ENCODE results near the gene NEURL2. TPM values are rescaled to one million over a fixed set of nuclear protein-coding genes. Genes with fewer than 3 reads are reported as not detected.
"Not testable (repeated sequence)": the region's sequence is repeated elsewhere in the genome, so short reads cannot be mapped to it uniquely, and the experiment has no call there.

The NEURL2 gene
- total and polyA plus RNA-seq, 10 donors: 2.7 to 19.4 (median 5.5) TPM

GRCh38 chr20:45934046-45934585 is 43.1 kb upstream of the NEURL2 start:
- DNase-seq: peak; percentile 94
- WGBS, 5 donors: 0 to 1% (median 0%) methylated on average over 12 to 34 of the region's 34 CpGs
- Histone ChIP-seq H3K4me1 (peaks cover 12 to 49% (median 31%) of the 10 kb centered on the region in 6 donors), H3K9me3 (no peaks in the 10 kb centered on the region), H3K4me3 (peak overlapping the region; percentile 66 to 94 (median 88)), H3K27me3 (replicated peaks in 1 of 7) (no peaks in the 10 kb centered on the region), H3K36me3 (peaks cover 3 to 34% (median 22%) of the 10 kb centered on the region in 6 donors), H3K27ac (peak overlapping the region; percentile 99 to 100 (median 100))
- no peak for TF ChIP-seq POLR2A (IDR thresholded peaks at IDR 0.05)
- no peak for TF ChIP-seq POLR2AphosphoS5 (IDR thresholded peaks at IDR 0.05)
- TF ChIP-seq CTCF (IDR thresholded peaks at IDR 0.05 in 8 of 11, conservative IDR thresholded peaks at IDR 0.05 in 3 of 11): no peak
- intact Hi-C loops (cut with DNase I; ENCODE audit: low total_unique reads): no loop called here

- Histone ChIP-seq H3K9me3 (no peaks in the 10 kb centered on the region), H3K27ac (peak overlapping the region; percentile 99 to 100 (median 100)), H3K4me1 (peaks cover 12 to 46% (median 31%) of the 10 kb centered on the region in 6 donors), H3K4me3 (peak overlapping the region; percentile 66 to 94 (median 88)), H3K36me3 (peaks cover 3 to 28% (median 16%) of the 10 kb centered on the region in 6 donors), H3K27me3 (replicated peaks in 1 of 7) (no peaks in the 10 kb centered on the region)
- 26 to 50% (median 27%) methylated on average over 11 to 22 of the region's 22 CpGs for WGBS, 5 donors
- DNase-seq: peak; percentile 91
- TF ChIP-seq POLR2AphosphoS5 (IDR thresholded peaks at IDR 0.05) (peak; percentile 28 to 59 (median 44)), POLR2A (IDR thresholded peaks at IDR 0.05) (peak in 1 of 3 donors; percentile 12), CTCF (IDR thresholded peaks at IDR 0.05 in 8 of 11, conservative IDR thresholded peaks at IDR 0.05 in 3 of 11) (peak in 8 of 11 experiments; percentile 29 to 55 (median 41))
- intact Hi-C loops (cut with DNase I; ENCODE audit: low total_unique reads): no loop called here
These were observed 42.4 kb upstream of the NEURL2 start for GRCh38 chr20:45933266-45934045.

- H3K27ac ChIP-seq; intact Hi-C loops (cut with DNase I; ENCODE audit: low total_unique reads); H3K27me3 ChIP-seq (replicated peaks in 1 of 7); DNase-seq; H3K9me3 ChIP-seq; H3K4me3 ChIP-seq: not testable (repeated sequence)
- Histone ChIP-seq H3K36me3 (peaks cover 0 to 10% (median 0%) of the 10 kb centered on the region in 6 donors), H3K4me1 (peaks cover 12 to 29% (median 24%) of the 10 kb centered on the region in 6 donors)
- 94 to 95% (median 95%) methylated on average over 16 to 17 of the region's 17 CpGs for WGBS, 5 donors
These were observed 40.7 kb upstream of the NEURL2 start for GRCh38 chr20:45931680-45932079.

GRCh38 chr20:45927071-45927878 is 36.3 kb upstream of the NEURL2 start:
- TF ChIP-seq POLR2A (IDR thresholded peaks at IDR 0.05) (no peak), CTCF (IDR thresholded peaks at IDR 0.05 in 8 of 11, conservative IDR thresholded peaks at IDR 0.05 in 3 of 11) (no peak), POLR2AphosphoS5 (IDR thresholded peaks at IDR 0.05) (peak in 1 of 3 donors; percentile 6)
- Histone ChIP-seq H3K27ac (no peak overlapping the region), H3K9me3 (no peaks in the 10 kb centered on the region), H3K4me1 (peaks cover 0 to 30% (median 15%) of the 10 kb centered on the region in 6 donors), H3K27me3 (replicated peaks in 1 of 7) (no peaks in the 10 kb centered on the region), H3K4me3 (no peak overlapping the region), H3K36me3 (peaks cover 0 to under 1% (median 0%) of the 10 kb centered on the region in 6 donors)
- DNase-seq: no peak
- 82 to 93% (median 88%) methylated on average over 14 of the region's 14 CpGs for WGBS, 5 donors
- intact Hi-C loops (cut with DNase I; ENCODE audit: low total_unique reads): no loop called here

All from spleen (tissue), 11 donors.